Stimulated activated CD8-positive, alpha-beta memory T cell treated with anti-CD3 and anti-CD28 coated beads, Interleukin-7, amount 100 ng/mL, for 48 hours (primary cell): Measurements from ENCODE around the gene CHMP4B.
"Not testable (repeated sequence)": the region's sequence is repeated elsewhere in the genome, so short reads cannot be mapped to it uniquely, and the experiment has no call there.

Experiments used
- DNase-seq, 2 donors: peaks; one replicate each; pipeline ENCODE4 v3.0.0-alpha.2; 2020; ENCODE audit warnings: low read depth in 1 of 2; ENCODE audit errors: extremely low read depth in 1 of 2

CHMP4B gene

GRCh38 chr20:33789109-33789857 is 21.9 kb upstream of the CHMP4B start:
- DNase-seq = no peak

GRCh38 chr20:33789858-33790182 is 21.3 kb upstream of the CHMP4B start:
- no peak for DNase-seq

- DNase-seq = no peak
Observed at GRCh38 chr20:33790566-33790965, 20.6 kb upstream of the CHMP4B start.

GRCh38 chr20:33791021-33791420 is 20.1 kb upstream of the CHMP4B start:
- DNase-seq = no peak

- DNase-seq = no peak
Observed at GRCh38 chr20:33791540-33791939, 19.6 kb upstream of the CHMP4B start.

- peak in 1 of 2 donors; percentile 28 for DNase-seq
Observed at GRCh38 chr20:33791959-33792597, 19.1 kb upstream of the CHMP4B start.

- DNase-seq = not testable (repeated sequence)
Observed at GRCh38 chr20:33792598-33792989, 18.6 kb upstream of the CHMP4B start.

GRCh38 chr20:33793011-33793931 is 17.9 kb upstream of the CHMP4B start:
- no peak for DNase-seq

- DNase-seq = no peak
Observed at GRCh38 chr20:33796263-33796906, 14.8 kb upstream of the CHMP4B start.

GRCh38 chr20:33796907-33797544 is 14.1 kb upstream of the CHMP4B start:
- no peak for DNase-seq

- no peak for DNase-seq
Observed at GRCh38 chr20:33798444-33798843, 12.7 kb upstream of the CHMP4B start.

- DNase-seq = no peak
Observed at GRCh38 chr20:33803921-33804337, 7.2 kb upstream of the CHMP4B start.

- no peak for DNase-seq
Observed at GRCh38 chr20:33808388-33808787, 2.8 kb upstream of the CHMP4B start.

- no peak for DNase-seq
Observed at GRCh38 chr20:33810259-33810658, 889 bp upstream of the CHMP4B start.

- no peak for DNase-seq
Observed at GRCh38 chr20:33811776-33812151, 616 bp downstream of the CHMP4B start.

- DNase-seq = peak; percentile 15 to 28
Observed at GRCh38 chr20:33812152-33812849, 1.2 kb downstream of the CHMP4B start.

GRCh38 chr20:33812908-33813462 is 1.8 kb downstream of the CHMP4B start:
- DNase-seq = no peak

GRCh38 chr20:33814238-33814712 is 3.1 kb downstream of the CHMP4B start:
- peak in 1 of 2 donors; percentile 8 for DNase-seq

GRCh38 chr20:33815671-33816070 is 4.5 kb downstream of the CHMP4B start:
- no peak for DNase-seq

- DNase-seq = no peak
Observed at GRCh38 chr20:33816191-33816590, 5.0 kb downstream of the CHMP4B start.
